ENCODE results near the gene GLRX3. TPM values are rescaled to one million over a fixed set of nuclear protein-coding genes. Genes with fewer than 3 reads are reported as not detected.

The GLRX3 gene
- total and polyA plus RNA-seq, 9 donors: 25.5 to 62.3 (median 46.1) TPM

DNA sequence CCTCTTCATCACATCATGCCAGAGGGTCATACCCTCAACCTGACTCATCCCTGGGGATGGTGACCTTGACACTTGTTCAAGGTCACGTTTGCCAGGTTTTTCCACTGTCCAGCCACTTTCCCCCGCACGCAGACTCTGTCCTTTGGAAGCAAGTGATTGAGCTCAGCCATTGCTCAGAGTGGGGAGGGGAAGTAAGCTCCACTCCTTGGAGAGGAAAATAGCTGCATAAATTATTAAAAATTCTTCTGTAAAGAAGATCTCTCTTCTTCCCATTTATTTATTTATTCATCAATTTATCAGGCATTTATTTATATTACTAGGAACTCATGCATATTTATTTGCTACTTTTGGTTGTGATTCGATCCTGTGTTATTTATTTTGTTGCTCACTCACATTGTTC is 88.0 kb downstream of the GLRX3 start:
- no peaks in the 10 kb centered on the region for H3K27me3 ChIP-seq
- no peaks in the 10 kb centered on the region for H3K36me3 ChIP-seq
- no peaks in the 10 kb centered on the region for H3K9me3 ChIP-seq
- no peak overlapping the region for H3K4me3 ChIP-seq
- no peaks in the 10 kb centered on the region for H3K4me1 ChIP-seq (ENCODE audit: insufficient read depth)
- no peak overlapping the region for H3K27ac ChIP-seq
- intact Hi-C loops (cut with DNase I): no loop called here
- DNase-seq: no peak
- TF ChIP-seq POLR2A (IDR thresholded peaks at IDR 0.05): no peak
- TF ChIP-seq, protein P1, sequence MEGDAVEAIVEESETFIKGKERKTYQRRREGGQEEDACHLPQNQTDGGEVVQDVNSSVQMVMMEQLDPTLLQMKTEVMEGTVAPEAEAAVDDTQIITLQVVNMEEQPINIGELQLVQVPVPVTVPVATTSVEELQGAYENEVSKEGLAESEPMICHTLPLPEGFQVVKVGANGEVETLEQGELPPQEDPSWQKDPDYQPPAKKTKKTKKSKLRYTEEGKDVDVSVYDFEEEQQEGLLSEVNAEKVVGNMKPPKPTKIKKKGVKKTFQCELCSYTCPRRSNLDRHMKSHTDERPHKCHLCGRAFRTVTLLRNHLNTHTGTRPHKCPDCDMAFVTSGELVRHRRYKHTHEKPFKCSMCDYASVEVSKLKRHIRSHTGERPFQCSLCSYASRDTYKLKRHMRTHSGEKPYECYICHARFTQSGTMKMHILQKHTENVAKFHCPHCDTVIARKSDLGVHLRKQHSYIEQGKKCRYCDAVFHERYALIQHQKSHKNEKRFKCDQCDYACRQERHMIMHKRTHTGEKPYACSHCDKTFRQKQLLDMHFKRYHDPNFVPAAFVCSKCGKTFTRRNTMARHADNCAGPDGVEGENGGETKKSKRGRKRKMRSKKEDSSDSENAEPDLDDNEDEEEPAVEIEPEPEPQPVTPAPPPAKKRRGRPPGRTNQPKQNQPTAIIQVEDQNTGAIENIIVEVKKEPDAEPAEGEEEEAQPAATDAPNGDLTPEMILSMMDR (IDR thresholded peaks at IDR 0.05): no peak
- TF ChIP-seq EP300 (IDR thresholded peaks at IDR 0.05): no peak
- 50 to 61% (median 56%) methylated on average over 4 of the region's 4 CpGs for WGBS, 3 donors

DNA sequence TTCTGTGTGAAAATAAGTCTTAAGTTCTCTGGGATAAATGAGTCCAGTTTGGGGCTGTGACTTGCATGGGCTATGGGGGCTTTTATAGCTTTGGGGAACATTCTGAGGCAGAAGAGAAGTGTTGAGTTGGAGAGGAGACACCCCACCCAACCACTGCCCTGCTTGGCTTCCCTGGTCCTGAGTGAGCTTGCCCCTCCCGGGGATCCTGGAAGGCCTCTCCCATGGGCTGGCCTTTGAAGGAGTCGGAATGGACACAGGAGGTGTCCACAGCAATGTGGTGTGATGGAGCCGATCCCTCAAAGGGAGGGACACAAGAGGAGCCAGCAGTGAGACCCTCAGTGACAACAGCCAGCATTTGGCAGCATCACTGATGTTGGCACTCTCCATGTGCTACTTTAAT is 89.8 kb downstream of the GLRX3 start:
- intact Hi-C loops (cut with DNase I): no loop called here
- Histone ChIP-seq H3K27ac (no peak overlapping the region), H3K27me3 (no peaks in the 10 kb centered on the region), H3K4me3 (no peak overlapping the region), H3K9me3 (no peaks in the 10 kb centered on the region), H3K4me1 (ENCODE audit: insufficient read depth) (no peaks in the 10 kb centered on the region), H3K36me3 (no peaks in the 10 kb centered on the region)
- TF ChIP-seq POLR2A (IDR thresholded peaks at IDR 0.05) (no peak), EP300 (IDR thresholded peaks at IDR 0.05) (no peak)
- TF ChIP-seq, protein P1 (IDR thresholded peaks at IDR 0.05): no peak
- WGBS, 3 donors: 83 to 95% (median 93%) methylated on average over 3 of the region's 3 CpGs
- DNase-seq: no peak

DNA sequence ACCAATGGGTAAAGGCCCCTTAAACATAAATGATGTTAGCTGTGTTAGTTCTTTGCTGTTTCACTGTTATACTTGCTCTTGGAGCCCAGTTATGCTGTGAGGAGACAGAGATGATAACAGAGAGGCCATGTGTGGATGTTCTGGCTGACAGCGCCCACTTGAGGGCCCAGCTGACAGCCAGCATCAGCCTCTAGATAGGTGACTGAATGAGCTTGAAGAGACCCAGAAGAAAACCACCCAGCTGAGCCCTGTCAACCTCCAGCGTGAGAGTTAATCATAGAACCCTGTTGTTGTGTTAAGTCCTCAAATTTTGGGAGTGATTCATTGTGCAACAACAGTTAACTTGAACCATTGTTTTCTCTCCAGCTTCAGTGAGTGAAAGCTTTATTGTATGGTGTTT is 91.7 kb downstream of the GLRX3 start:
- TF ChIP-seq POLR2A (IDR thresholded peaks at IDR 0.05) (no peak), EP300 (IDR thresholded peaks at IDR 0.05) (no peak)
- TF ChIP-seq, protein P1 (IDR thresholded peaks at IDR 0.05): no peak
- DNase-seq: no peak
- no peaks in the 10 kb centered on the region for H3K27me3 ChIP-seq
- intact Hi-C loops (cut with DNase I): no loop called here
- H3K4me3 ChIP-seq: no peak overlapping the region
- H3K27ac ChIP-seq: no peak overlapping the region
- H3K4me1 ChIP-seq (ENCODE audit: insufficient read depth): no peaks in the 10 kb centered on the region
- H3K9me3 ChIP-seq: peaks cover 0 to 2% of the 10 kb centered on the region in 2 donors
- no peaks in the 10 kb centered on the region for H3K36me3 ChIP-seq
- WGBS, 3 donors: 75 to 85% (median 83%) methylated on average over 2 of the region's 2 CpGs

Other genes starting within 250 kb of the GLRX3 start
- 1 to 10 TPM in 1 of 7 donors, under 1 TPM in 6; 0.15 to 2.6 (median 0.78) TPM for gene EBF3, start 172.1 kb upstream of the GLRX3 start, total RNA-seq
- 1 to 10 TPM in 1 of 2 donors, under 1 TPM in 1; 0.79 to 3.6 TPM for gene EBF3, start 172.1 kb upstream of the GLRX3 start, polyA plus RNA-seq
- gene C10orf143, start 25.6 kb upstream of the GLRX3 start, total RNA-seq: 10 to 100 TPM in 1 of 7 donors, 1 to 10 TPM in 6; 3.1 to 10.3 (median 5.9) TPM
- gene C10orf143, start 25.6 kb upstream of the GLRX3 start, polyA plus RNA-seq: 1 to 10 TPM; 5.7 to 7.2 TPM